Measurements from ENCODE around the gene SNX32.

Gene SNX32

GRCh38 chr11:65897020-65897471 lies 63.3 kb downstream of the SNX32 start:
- no peak for DNase-seq (ENCODE audit: extremely low read depth in 1 of 2, low read depth in 1 of 2)

- no peak for DNase-seq (ENCODE audit: extremely low read depth in 1 of 2, low read depth in 1 of 2)
Observed at GRCh38 chr11:65898656-65899355, 65.0 kb downstream of the SNX32 start.

GRCh38 chr11:65899356-65900124 lies 65.8 kb downstream of the SNX32 start:
- DNase-seq (ENCODE audit: extremely low read depth in 1 of 2, low read depth in 1 of 2), result peak in 1 of 2 donors; percentile 49

- peak; percentile 86 to 90 for DNase-seq (ENCODE audit: extremely low read depth in 1 of 2, low read depth in 1 of 2)
Observed at GRCh38 chr11:65900125-65900898, 66.5 kb downstream of the SNX32 start, which contains the start of gene FOSL1. Gene FOSL1, minus strand, starts transcription at chr11:65900388. Its CDS starts 49 bp downstream, at chr11:65900339.

- DNase-seq (ENCODE audit: extremely low read depth in 1 of 2, low read depth in 1 of 2), result no peak
Observed at GRCh38 chr11:65900899-65901180, 67.1 kb downstream of the SNX32 start.

GRCh38 chr11:65903068-65903481 lies 69.3 kb downstream of the SNX32 start:
- no peak for DNase-seq (ENCODE audit: extremely low read depth in 1 of 2, low read depth in 1 of 2)
